Midbrain (tissue), 1 donor: ENCODE results near the gene RCAN1.
A peak's percentile ranks its signal among the peaks of the same experiment; 100 is the strongest.
"Not testable (repeated sequence)": the region's sequence is repeated elsewhere in the genome, so short reads cannot be mapped to it uniquely, and the experiment has no call there.

Experiments used
- DNase-seq: peaks from one replicate; lab custom pipeline; 2025; lab: John Stamatoyannopoulos, UW

RCAN1 gene

GRCh38 chr21:34621434-34622350 lies 6.8 kb upstream of the RCAN1 start:
- no peak for DNase-seq

- no peak for DNase-seq
These were observed 5.1 kb upstream of the RCAN1 start for GRCh38 chr21:34619841-34620665.

DNA sequence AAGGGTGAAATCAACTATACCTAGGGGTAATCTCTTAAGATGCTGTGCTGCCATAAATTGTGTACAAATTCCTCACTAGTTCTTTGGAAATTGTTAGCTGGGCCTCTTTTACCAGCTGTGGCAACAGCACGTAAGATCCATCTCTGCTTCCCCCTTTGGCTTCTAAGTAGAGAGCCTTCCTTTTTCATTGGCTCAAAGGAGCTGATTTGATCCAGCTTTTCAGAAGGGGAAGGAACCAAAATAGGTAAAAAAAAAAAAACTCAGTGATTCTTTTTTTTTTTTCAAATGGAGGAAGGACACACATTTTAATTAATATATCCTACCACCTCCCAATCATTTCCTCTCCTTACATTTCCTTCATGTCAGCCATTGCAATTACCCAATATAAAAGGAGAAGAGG lies 4.0 kb upstream of the RCAN1 start:
- DNase-seq: no peak

DNA sequence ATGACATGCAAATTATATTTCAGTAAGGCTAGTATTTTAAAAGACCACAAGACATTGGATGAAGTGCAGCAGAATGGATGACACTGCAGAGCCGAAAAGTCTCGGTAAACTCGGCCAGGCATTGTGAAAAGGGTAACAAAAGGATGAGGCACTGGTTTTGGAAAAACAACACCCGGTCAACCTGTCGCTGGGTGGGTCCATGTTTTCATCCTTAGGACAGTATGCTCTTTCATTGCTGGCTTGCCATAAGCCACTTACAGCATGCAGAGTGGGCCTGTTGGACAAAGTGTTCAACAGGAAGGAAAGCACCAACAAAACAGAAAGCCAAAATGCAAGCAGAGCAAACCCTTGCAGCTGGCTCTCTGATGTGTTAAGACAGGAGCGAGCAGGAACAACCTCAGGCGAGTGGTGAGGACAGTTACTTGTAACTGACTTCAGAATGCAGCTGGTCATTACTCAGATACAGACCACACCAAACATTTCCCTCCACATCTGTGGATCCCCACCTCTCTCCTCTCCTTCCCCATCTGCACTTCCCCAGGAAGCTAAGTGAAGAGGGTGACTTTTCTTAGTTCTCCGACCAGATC lies 2.9 kb upstream of the RCAN1 start:
- DNase-seq: no peak

- DNase-seq: no peak
These were observed 538 bp upstream of the RCAN1 start for GRCh38 chr21:34615487-34615814.

GRCh38 chr21:34613679-34614627 lies 960 bp downstream of the RCAN1 start:
- DNase-seq: peak; percentile 28

- peak; percentile 27 for DNase-seq
These were observed 2.4 kb downstream of the RCAN1 start for GRCh38 chr21:34612557-34612956.

- no peak for DNase-seq
These were observed 2.9 kb downstream of the RCAN1 start for GRCh38 chr21:34612056-34612455.

GRCh38 chr21:34611528-34611927 lies 3.4 kb downstream of the RCAN1 start:
- no peak for DNase-seq

GRCh38 chr21:34609933-34610549 lies 4.9 kb downstream of the RCAN1 start:
- no peak for DNase-seq

DNA sequence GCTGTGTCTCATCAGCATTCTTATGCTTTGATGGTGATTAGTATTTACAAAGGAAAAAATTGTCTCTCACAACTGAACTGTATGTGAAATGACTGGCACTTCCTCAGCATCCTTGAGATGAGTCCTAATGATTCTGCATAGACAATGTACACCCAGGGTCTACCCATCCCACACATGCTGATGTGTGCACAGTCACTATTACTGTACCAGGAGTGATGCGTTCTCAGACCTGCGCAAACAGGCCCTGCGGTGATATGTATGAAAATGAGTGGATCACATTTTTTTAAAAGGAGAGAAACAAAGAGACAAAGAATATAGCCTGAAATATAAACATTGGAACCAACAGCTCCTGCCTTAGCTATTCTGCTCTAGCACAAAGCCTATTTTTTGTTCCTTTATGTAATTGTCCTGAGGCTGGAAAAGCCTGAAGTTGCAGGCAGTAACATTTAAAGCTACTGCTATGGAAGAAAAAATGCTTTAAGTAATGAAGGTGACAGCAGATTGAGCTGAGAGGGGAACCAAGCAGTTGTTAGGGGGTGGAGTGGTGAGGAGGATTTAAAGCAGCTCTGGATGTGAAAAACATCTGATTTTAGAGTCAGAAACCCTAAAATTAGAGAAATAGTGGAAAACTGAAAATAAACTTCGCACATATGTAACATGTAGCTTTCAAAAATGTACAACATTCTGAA lies 5.5 kb downstream of the RCAN1 start:
- peak; percentile 21 for DNase-seq

- DNase-seq: not testable (repeated sequence)
These were observed 7.5 kb downstream of the RCAN1 start for GRCh38 chr21:34607376-34607775.

DNA sequence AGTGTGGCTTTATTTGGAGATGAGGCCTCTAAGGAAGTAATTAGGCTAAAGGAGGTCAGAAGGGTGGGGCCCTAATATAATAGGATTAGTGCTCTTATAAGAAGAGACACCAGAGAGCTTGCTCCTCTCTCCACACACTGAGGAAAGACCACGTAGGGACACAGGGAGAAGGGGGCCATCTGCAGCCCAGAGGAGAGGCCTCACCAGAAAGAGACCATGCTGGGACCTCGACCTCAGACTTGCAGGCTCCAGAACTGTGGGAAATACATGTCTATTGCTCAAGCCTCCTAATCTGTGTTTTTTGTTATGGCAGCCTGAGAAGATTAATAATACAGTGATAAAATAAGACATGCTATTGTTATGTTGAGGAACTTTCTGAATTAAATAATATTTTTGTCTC lies 8.3 kb downstream of the RCAN1 start:
- no peak for DNase-seq

GRCh38 chr21:34606051-34606450 lies 8.9 kb downstream of the RCAN1 start:
- DNase-seq: peak; percentile 80

GRCh38 chr21:34604956-34605355 lies 10.0 kb downstream of the RCAN1 start:
- DNase-seq: not testable (repeated sequence)

DNA sequence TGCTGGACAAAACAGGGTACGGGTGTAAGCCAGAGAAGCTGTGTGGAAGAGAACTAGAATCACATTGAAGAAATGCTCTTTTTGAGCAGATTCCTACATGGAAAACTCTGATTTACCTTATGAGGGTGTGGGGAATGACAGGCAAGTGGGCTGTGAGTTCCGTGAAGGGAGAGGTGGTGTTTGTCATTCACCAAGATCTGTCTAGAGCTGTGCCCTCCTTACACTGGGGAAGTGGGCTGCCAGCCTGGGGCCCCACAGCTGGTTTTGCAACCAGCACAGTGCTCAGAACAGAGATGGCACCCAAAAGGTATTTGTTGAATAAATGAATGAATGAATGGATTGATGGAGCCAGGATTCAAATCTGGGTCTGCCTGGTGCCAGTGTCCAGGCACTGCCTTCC lies 10.4 kb downstream of the RCAN1 start:
- DNase-seq: no peak

- no peak for DNase-seq
These were observed 11.2 kb downstream of the RCAN1 start for GRCh38 chr21:34603710-34604057.

DNA sequence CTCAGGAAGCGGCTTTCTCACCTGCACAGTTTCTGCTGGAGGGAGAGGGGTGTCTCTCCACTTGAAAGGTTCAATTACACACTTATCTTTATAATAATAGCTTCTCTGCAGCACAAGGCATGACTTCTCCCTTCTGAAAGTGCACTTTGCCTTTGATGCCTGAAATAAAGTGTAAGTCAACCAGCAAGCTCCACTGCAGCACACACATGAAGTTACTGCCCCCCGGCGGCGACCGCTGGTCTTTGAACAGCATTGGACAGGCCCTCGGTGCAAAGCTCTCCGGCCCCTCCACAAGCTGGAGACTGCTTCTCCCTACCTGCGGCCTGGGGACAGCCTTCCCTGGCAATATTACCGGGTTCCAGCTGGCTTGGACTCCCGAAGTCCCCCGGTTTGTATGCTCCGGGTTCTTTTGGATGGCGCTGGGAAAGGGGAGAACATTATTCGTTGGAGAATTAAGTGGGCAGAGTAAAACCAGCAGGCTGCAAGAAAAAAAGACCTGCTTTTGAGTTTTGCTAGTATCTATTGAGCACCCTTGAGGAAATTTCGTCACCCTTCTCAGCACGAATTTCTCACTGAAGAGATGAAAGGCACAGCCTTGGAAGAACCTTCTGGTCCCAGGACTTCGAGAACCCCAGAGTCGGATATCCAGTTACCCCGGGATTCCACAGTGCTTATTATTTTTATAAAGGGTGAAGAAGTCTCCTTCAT lies 11.8 kb downstream of the RCAN1 start:
- peak; percentile 83 for DNase-seq

- no peak for DNase-seq
These were observed 12.9 kb downstream of the RCAN1 start for GRCh38 chr21:34602061-34602460.

DNA sequence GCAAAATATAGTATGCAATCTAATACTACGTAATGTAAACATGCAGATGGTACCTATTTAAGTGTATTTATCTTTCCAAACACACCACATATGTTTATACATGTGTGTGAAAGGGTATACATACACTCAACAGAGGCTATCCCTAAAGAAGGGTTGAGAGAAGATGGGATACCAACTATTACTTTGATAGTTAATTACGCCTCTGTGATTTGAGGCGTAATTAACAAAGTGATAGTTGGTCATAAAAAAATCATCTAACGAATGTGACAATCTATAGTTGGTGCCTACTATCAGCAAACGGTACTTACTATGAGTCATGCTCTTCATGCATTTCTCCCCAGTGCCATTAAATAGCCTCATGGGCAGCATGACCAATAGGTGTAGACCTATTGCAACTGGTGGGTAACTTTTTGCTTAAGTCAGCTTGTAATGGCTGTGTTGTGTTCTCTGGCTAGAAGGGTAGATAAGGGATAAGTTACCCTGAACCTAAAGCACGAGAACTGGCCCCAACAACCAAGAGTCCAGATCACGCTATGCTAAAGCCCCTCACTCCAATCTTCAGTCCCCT lies 15.3 kb downstream of the RCAN1 start:
- no peak for DNase-seq
